LHCN-M2 (cell line): ENCODE data around the gene BCAS3. TPM values are rescaled to one million over a fixed set of nuclear protein-coding genes. Genes with fewer than 3 reads are reported as not detected.

ENCODE experiments used
- DNase-seq: peaks from one replicate; pipeline ENCODE4 v3.0.0-alpha.2; 2012; ENCODE audit warnings: low read depth
- total RNA-seq: library from RNA; depleted of rRNA; stranded (reverse); fragments of >200 nt; gene quantifications from 2 replicates; pipeline ENCODE4 v1.2.3, GENCODE V29; 2014

The BCAS3 gene
- total RNA-seq, 1 experiment from 2014 or later = 6.9 TPM

GRCh38 chr17:61286449-61286848 is 608.8 kb downstream of the BCAS3 start:
- DNase-seq = no peak

- no peak for DNase-seq
These were observed 612.0 kb downstream of the BCAS3 start for GRCh38 chr17:61289408-61290385.

- peak; percentile 87 for DNase-seq
These were observed 614.0 kb downstream of the BCAS3 start for GRCh38 chr17:61291451-61292285.

- no peak for DNase-seq
These were observed 616.6 kb downstream of the BCAS3 start for GRCh38 chr17:61294286-61294685.

- DNase-seq = peak; percentile 67
These were observed 617.1 kb downstream of the BCAS3 start for GRCh38 chr17:61294777-61295176.

GRCh38 chr17:61296058-61296457 is 618.4 kb downstream of the BCAS3 start:
- no peak for DNase-seq

GRCh38 chr17:61299517-61300513 is 622.2 kb downstream of the BCAS3 start:
- DNase-seq = no peak

- no peak for DNase-seq
These were observed 625.5 kb downstream of the BCAS3 start for GRCh38 chr17:61302953-61303816.

- no peak for DNase-seq
These were observed 626.1 kb downstream of the BCAS3 start for GRCh38 chr17:61303817-61304096.

GRCh38 chr17:61305024-61305423 is 627.4 kb downstream of the BCAS3 start:
- DNase-seq = no peak

GRCh38 chr17:61306003-61306402 is 628.4 kb downstream of the BCAS3 start:
- no peak for DNase-seq

GRCh38 chr17:61307905-61308886 is 630.5 kb downstream of the BCAS3 start:
- DNase-seq = peak; percentile 97

- peak; percentile 61 for DNase-seq
These were observed 632.0 kb downstream of the BCAS3 start for GRCh38 chr17:61309362-61310256.

GRCh38 chr17:61310590-61310989 is 632.9 kb downstream of the BCAS3 start:
- no peak for DNase-seq

- DNase-seq = no peak
These were observed 635.0 kb downstream of the BCAS3 start for GRCh38 chr17:61312406-61313295.

GRCh38 chr17:61313461-61314326 is 636.0 kb downstream of the BCAS3 start:
- no peak for DNase-seq
